Measurements from ENCODE around the gene CDC42BPG.
A peak's percentile ranks its signal among the peaks of the same experiment; 100 is the strongest.

The CDC42BPG gene

GRCh38 chr11:64861227-64861975 lies 16.9 kb upstream of the CDC42BPG start:
- no peak overlapping the region for H3K4me3 ChIP-seq (ENCODE audit: low read depth, low read length)
- H3K9me3 ChIP-seq (ENCODE audit: control insufficient read depth, insufficient read depth, low read depth, low read length), result no peaks in the 10 kb centered on the region
- H3K27ac ChIP-seq (ENCODE audit: low read depth, low read length), result no peak overlapping the region
- peaks cover 15% of the 10 kb centered on the region for H3K36me3 ChIP-seq (ENCODE audit: control insufficient read depth, insufficient read depth, low read length)
- H3K9ac ChIP-seq (ENCODE audit: low read length), result no peak overlapping the region
- peaks cover 35% of the 10 kb centered on the region for H3K4me1 ChIP-seq (ENCODE audit: control insufficient read depth, insufficient read depth, low read length)
- no peaks in the 10 kb centered on the region for H3K27me3 ChIP-seq (ENCODE audit: control insufficient read depth, insufficient read depth, low read length)

DNA sequence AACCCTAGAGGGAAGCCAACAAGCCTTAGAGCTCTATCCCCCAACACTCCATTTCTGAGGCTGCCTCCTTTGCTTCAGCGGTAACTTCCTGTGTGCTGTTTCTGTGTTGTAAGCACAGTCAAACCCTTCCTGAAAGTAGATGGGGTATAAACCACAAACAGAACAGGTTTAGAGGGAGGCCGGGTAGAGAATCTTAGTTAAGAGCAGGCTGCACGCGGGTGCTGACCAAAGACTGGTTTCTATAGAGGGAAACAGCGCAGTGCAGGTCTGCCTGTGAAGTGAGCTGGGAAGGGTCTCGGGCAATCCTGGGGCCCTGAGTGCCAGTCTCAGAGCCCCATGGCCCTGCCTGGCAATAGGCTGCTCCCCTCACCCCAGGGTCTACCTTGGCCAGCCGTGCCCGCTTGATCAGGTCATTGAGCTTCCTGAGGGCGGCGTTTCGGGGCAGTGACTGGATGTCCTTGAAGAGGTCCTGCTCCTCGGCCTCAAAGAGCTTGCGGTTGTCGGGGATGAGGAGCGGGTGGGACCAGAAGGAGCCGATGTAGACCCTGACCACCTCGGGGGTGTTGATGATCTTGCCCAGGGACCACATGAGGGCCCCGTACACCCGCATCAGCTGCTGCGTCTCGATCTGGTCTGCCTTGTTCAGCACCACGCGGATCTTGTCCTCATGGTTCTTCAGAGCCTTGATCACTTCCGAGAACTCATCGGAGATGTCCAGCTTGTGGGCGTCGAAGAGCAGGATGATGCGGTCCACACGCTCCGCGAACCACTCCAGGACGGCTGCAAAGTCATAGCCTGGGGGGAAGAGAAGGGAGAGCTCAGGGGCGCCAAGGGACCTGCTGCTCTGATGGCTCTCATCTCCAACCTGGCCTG lies 15.3 kb upstream of the CDC42BPG start:
- Histone ChIP-seq H3K9me3 (ENCODE audit: control insufficient read depth, insufficient read depth, low read depth, low read length) (no peaks in the 10 kb centered on the region), H3K27ac (ENCODE audit: low read depth, low read length) (no peak overlapping the region), H3K4me3 (ENCODE audit: low read depth, low read length) (no peak overlapping the region), H3K36me3 (ENCODE audit: control insufficient read depth, insufficient read depth, low read length) (peaks cover 15% of the 10 kb centered on the region), H3K9ac (ENCODE audit: low read length) (no peak overlapping the region), H3K4me1 (ENCODE audit: control insufficient read depth, insufficient read depth, low read length) (peaks cover 43% of the 10 kb centered on the region), H3K27me3 (ENCODE audit: control insufficient read depth, insufficient read depth, low read length) (no peaks in the 10 kb centered on the region)

DNA sequence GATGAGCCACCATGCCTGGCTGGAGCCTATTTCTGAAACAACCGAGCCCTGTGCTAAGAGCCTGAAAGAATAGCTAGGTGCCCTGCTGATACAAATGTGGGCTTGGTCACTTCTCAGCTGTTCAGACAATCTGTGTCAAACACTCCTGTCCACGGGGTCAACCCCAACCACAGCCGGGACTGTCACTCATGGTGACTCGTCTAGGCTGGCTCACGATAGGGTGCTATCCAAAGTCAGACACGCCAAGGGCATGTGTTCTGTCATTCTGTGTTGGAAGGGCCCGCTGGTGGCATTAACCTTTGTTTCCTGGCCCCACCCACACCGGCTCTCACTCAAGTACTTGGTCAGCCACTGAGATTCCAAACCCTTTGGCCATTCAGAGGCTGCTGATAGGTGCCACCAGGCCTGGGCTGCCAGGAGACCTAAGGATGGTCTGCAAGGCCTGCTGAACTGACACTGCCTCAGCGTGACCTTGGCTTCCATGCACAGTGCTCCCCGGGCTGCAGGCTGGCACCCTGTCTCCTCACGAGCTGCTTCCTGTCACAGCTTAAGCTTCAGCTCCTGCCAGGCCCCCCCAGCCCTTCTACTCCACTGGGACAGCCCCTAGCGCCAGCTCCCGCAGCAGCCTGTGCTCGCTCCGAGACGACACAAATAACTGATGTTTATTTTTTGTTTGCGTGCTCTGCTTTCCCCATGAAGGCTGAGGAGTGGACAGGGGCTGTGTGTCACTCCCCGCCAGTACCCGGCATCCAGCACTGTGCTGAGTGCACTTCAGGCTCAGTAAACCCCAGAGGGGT lies 14.2 kb upstream of the CDC42BPG start:
- Histone ChIP-seq H3K36me3 (ENCODE audit: control insufficient read depth, insufficient read depth, low read length) (peaks cover 26% of the 10 kb centered on the region), H3K4me1 (ENCODE audit: control insufficient read depth, insufficient read depth, low read length) (peaks cover 40% of the 10 kb centered on the region), H3K9me3 (ENCODE audit: control insufficient read depth, insufficient read depth, low read depth, low read length) (no peaks in the 10 kb centered on the region), H3K9ac (ENCODE audit: low read length) (no peak overlapping the region), H3K27ac (ENCODE audit: low read depth, low read length) (no peak overlapping the region), H3K27me3 (ENCODE audit: control insufficient read depth, insufficient read depth, low read length) (no peaks in the 10 kb centered on the region), H3K4me3 (ENCODE audit: low read depth, low read length) (no peak overlapping the region)

DNA sequence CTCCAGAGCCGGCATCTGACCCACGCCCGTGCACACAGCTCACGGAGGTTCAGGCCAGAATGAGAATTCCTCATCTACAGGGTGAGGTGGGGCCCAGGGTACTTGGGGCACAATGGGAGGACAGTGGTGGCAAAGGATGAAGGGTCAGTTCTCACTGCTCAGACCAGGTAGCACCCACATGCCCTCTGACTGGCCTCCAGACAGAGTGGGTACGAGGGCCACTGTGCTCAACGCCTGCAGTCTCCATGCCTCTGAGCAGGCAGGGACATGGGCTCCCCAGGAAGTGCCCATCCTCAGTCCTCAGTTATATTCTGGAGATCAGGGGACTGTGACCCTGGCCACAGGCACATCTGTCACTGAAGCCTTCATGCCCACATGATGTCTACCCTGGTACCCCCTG lies 13.0 kb upstream of the CDC42BPG start:
- no peaks in the 10 kb centered on the region for H3K9me3 ChIP-seq (ENCODE audit: control insufficient read depth, insufficient read depth, low read depth, low read length)
- no peak overlapping the region for H3K27ac ChIP-seq (ENCODE audit: low read depth, low read length)
- H3K9ac ChIP-seq (ENCODE audit: low read length), result peak overlapping the region; percentile 4
- peaks cover 26% of the 10 kb centered on the region for H3K36me3 ChIP-seq (ENCODE audit: control insufficient read depth, insufficient read depth, low read length)
- H3K4me1 ChIP-seq (ENCODE audit: control insufficient read depth, insufficient read depth, low read length), result peaks cover 29% of the 10 kb centered on the region
- H3K4me3 ChIP-seq (ENCODE audit: low read depth, low read length), result no peak overlapping the region
- no peaks in the 10 kb centered on the region for H3K27me3 ChIP-seq (ENCODE audit: control insufficient read depth, insufficient read depth, low read length)

DNA sequence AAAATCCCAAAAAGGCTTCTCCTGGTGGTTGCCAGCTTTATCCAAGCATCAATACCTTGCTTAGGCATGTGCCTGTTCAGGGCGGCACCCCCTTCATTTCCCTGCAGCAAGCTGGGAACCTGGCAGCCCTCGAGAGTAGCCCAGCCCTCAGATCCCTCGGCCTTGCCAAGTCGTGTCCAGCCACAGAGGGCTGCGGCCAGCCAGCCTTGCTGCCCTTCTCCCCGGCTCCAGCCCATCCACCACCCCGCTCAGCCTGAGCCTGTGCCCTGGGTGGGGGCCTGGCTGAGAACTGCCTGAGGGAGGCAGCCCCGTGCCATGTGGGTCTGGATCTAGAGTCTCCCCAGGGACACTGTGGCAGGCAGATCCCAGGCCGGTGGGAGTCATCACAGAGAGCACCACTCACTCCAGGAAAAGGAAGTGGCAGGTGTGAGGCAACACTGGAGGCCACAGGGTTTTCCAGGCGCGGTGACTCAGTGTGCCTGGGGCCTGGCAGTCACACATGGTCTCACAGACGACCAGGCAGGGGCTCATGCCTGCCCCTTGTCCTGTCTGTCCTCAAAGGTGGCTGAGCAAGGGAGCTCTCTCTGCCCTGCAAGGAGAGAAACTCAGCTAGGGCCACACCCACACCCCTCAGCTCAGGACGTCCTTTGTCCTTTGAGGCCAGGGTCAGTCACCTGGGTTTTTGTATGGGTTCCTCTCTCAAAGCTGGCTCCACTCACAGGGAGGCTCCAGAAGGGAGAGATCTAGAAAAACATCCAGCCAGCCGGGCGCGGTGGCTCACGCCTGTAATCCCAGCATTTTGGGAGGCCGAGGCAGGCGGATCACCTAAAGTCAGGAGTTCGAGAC lies 12.2 kb upstream of the CDC42BPG start:
- Histone ChIP-seq H3K4me3 (ENCODE audit: low read depth, low read length) (no peak overlapping the region), H3K36me3 (ENCODE audit: control insufficient read depth, insufficient read depth, low read length) (peaks cover 26% of the 10 kb centered on the region), H3K27ac (ENCODE audit: low read depth, low read length) (no peak overlapping the region), H3K9me3 (ENCODE audit: control insufficient read depth, insufficient read depth, low read depth, low read length) (no peaks in the 10 kb centered on the region), H3K9ac (ENCODE audit: low read length) (no peak overlapping the region), H3K27me3 (ENCODE audit: control insufficient read depth, insufficient read depth, low read length) (no peaks in the 10 kb centered on the region), H3K4me1 (ENCODE audit: control insufficient read depth, insufficient read depth, low read length) (peaks cover 32% of the 10 kb centered on the region)

DNA sequence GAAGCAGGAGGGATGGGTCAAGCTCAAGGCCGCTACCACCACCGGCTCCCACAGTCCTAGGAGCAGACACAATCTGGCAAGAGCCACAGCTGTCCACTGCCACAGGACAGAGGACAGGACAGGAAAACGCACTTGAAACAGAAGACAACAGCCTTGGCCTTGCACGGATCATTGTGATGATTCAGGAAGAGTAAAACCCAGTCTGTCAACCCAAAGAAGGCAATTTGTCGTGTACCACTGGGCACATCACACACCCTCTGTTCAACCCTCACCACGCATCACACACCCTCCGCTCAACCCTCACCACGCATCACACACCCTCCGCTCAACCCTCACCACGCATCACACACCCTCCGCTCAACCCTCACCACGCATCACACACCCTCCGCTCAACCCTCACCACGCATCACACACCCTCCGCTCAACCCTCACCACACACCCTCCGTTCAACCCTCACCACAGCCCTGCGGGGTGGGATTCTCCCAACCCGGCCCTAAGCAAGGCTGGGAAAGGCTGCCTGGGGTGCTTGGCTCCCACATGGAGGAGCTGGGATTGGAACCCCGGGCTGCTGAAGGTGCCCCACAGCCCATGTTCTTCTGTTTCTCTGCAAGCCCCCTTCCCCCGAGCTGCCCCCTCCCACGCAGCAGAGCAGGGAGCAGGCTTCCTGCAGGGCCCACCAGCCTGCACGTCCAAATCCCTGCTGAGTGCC lies 11.3 kb upstream of the CDC42BPG start:
- Histone ChIP-seq H3K36me3 (ENCODE audit: control insufficient read depth, insufficient read depth, low read length) (peaks cover 26% of the 10 kb centered on the region), H3K27me3 (ENCODE audit: control insufficient read depth, insufficient read depth, low read length) (no peaks in the 10 kb centered on the region), H3K9ac (ENCODE audit: low read length) (peak overlapping the region; percentile 21), H3K27ac (ENCODE audit: low read depth, low read length) (peak overlapping the region; percentile 36; the same call in 1 of the 2 replicates), H3K4me3 (ENCODE audit: low read depth, low read length) (no peak overlapping the region), H3K9me3 (ENCODE audit: control insufficient read depth, insufficient read depth, low read depth, low read length) (no peaks in the 10 kb centered on the region), H3K4me1 (ENCODE audit: control insufficient read depth, insufficient read depth, low read length) (peaks cover 39% of the 10 kb centered on the region)

DNA sequence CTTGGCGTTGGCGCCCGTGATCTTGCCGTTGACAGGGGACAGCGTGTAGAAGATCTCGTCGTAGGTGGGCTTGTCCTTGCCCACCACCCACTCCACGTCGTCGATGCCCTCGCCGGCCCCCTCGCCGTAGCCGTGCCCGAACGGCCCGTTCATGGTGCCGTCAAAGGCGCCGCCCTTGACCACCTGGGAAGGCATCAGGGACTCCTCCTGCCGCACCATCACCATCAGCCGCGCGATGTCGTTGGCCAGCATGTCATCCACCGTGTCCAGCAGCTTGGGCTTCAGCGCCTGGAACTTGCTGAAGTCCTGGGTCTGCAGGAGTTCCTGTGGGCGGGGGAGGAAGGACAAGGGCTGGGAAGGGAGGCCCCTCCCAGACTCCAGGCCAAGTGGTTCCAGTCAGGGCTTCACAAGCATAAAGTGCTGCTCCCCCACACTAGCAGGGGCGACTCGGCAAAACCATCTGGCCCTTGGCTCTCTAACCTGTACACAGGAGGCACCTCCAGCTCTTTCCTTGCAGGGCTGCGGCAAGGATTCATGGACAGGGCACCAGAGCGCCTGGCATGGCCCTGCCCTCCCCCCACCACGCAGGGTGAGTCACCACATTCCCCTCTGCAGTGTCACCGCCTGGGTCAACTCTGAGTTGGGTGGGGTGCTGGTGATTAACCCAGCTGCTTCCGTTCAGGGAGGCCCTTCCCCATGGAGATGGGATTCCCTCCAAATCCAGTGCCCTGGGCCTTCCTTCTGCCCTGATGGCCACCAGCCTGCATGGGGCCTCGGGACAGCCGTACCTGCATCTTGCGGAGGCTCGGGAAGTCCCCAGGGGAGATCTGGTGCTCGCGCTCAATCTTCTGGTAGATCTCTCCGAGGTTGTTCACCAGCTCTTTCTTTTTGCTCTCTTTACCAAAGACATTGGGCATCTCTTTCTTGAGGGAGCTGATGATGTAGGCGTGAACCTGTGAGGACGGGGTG lies 10.4 kb upstream of the CDC42BPG start:
- Histone ChIP-seq H3K27me3 (ENCODE audit: control insufficient read depth, insufficient read depth, low read length) (no peaks in the 10 kb centered on the region), H3K4me3 (ENCODE audit: low read depth, low read length) (no peak overlapping the region; the same call in 1 of the 2 replicates), H3K4me1 (ENCODE audit: control insufficient read depth, insufficient read depth, low read length) (peaks cover 39% of the 10 kb centered on the region), H3K9ac (ENCODE audit: low read length) (peak overlapping the region; percentile 68), H3K36me3 (ENCODE audit: control insufficient read depth, insufficient read depth, low read length) (peaks cover 22% of the 10 kb centered on the region), H3K27ac (ENCODE audit: low read depth, low read length) (peak overlapping the region; percentile 36; the same call in 1 of the 2 replicates), H3K9me3 (ENCODE audit: control insufficient read depth, insufficient read depth, low read depth, low read length) (no peaks in the 10 kb centered on the region)

DNA sequence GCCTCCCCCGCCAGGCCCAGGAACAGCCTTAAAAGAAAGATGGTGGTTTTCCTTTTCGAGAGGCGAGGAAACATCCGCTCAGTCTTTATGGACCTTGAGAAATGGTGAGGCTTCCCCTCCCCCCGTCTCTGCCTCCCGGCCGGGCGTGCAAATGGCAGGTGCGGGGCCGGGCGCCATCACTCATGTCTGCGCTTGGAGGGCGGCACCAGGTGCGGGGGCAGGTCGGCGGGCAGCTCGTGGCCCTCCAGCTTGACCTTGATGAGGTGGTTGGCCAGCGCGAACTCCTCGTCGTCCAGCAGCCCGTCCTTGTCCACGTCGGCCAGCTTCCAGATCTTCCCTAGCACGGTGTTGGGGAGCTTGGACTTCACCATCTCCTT lies 9.7 kb upstream of the CDC42BPG start:
- peak overlapping the region; percentile 68 for H3K9ac ChIP-seq (ENCODE audit: low read length)
- no peak overlapping the region; the same call in 1 of the 2 replicates for H3K27ac ChIP-seq (ENCODE audit: low read depth, low read length)
- no peaks in the 10 kb centered on the region for H3K9me3 ChIP-seq (ENCODE audit: control insufficient read depth, insufficient read depth, low read depth, low read length)
- H3K4me1 ChIP-seq (ENCODE audit: control insufficient read depth, insufficient read depth, low read length), result peaks cover 39% of the 10 kb centered on the region
- H3K36me3 ChIP-seq (ENCODE audit: control insufficient read depth, insufficient read depth, low read length), result peaks cover 17% of the 10 kb centered on the region
- no peak overlapping the region for H3K4me3 ChIP-seq (ENCODE audit: low read depth, low read length)
- H3K27me3 ChIP-seq (ENCODE audit: control insufficient read depth, insufficient read depth, low read length), result no peaks in the 10 kb centered on the region

GRCh38 chr11:64853709-64854108 lies 9.3 kb upstream of the CDC42BPG start:
- Histone ChIP-seq H3K27ac (ENCODE audit: low read depth, low read length) (no peak overlapping the region), H3K4me3 (ENCODE audit: low read depth, low read length) (no peak overlapping the region), H3K9me3 (ENCODE audit: control insufficient read depth, insufficient read depth, low read depth, low read length) (no peaks in the 10 kb centered on the region), H3K4me1 (ENCODE audit: control insufficient read depth, insufficient read depth, low read length) (peaks cover 39% of the 10 kb centered on the region), H3K9ac (ENCODE audit: low read length) (no peak overlapping the region), H3K36me3 (ENCODE audit: control insufficient read depth, insufficient read depth, low read length) (peaks cover 15% of the 10 kb centered on the region), H3K27me3 (ENCODE audit: control insufficient read depth, insufficient read depth, low read length) (no peaks in the 10 kb centered on the region)

All from HUES6 (cell line).